Bone marrow (tissue), 2 donors: ENCODE results near the gene TDRD1.

Source experiments
- DNase-seq, 2 donors: peaks; one replicate each; lab custom pipeline; 2025; lab: John Stamatoyannopoulos, UW

TDRD1 gene

GRCh38 chr10:114262496-114262895 lies 83.3 kb downstream of the TDRD1 start:
- DNase-seq: no peak

- no peak for DNase-seq
These were observed 86.4 kb downstream of the TDRD1 start for GRCh38 chr10:114265392-114266053.

DNA sequence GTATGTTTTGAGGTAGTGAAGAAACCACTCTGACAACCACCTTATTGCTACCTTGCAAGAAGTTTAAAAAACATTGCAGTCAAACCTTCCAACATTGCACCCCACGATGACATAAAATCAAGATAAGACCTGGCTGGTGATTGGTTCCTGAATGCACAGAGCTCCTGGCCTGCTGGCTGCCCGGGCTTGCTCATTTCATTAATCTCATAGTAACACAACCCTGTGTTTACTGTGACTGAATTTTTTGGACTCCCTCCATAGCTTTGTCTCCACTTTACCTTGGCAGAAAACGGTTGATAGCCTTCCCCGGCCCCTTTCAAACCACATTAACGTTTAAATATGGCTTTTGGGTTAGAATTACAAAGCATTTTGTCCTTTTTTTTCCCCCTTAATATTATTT lies 87.4 kb downstream of the TDRD1 start:
- no peak for DNase-seq

- no peak for DNase-seq
These were observed 92.1 kb downstream of the TDRD1 start for GRCh38 chr10:114271075-114271778.

- no peak for DNase-seq
These were observed 92.6 kb downstream of the TDRD1 start for GRCh38 chr10:114271779-114272167.

GRCh38 chr10:114272696-114273095 lies 93.5 kb downstream of the TDRD1 start:
- no peak for DNase-seq

DNA sequence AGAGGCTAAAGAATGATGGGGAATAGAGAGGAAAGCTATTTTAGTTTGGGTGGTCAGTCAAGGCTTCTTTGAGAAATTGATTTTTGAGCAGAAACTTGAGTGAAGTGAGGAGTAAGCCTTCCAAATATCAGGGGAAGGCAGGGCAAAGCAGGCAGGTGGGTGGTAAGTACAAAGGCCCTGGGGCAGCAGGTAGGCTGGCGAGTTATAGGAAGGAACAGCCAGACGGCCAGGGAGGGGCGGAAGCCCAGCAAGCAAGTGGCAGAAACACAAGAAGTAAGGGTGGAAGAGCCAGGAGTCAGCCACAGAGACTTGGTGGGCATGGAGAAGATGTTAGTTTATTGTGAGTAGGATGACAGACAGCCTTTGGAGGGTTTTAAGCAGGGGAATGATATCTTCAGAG lies 94.8 kb downstream of the TDRD1 start:
- no peak for DNase-seq

DNA sequence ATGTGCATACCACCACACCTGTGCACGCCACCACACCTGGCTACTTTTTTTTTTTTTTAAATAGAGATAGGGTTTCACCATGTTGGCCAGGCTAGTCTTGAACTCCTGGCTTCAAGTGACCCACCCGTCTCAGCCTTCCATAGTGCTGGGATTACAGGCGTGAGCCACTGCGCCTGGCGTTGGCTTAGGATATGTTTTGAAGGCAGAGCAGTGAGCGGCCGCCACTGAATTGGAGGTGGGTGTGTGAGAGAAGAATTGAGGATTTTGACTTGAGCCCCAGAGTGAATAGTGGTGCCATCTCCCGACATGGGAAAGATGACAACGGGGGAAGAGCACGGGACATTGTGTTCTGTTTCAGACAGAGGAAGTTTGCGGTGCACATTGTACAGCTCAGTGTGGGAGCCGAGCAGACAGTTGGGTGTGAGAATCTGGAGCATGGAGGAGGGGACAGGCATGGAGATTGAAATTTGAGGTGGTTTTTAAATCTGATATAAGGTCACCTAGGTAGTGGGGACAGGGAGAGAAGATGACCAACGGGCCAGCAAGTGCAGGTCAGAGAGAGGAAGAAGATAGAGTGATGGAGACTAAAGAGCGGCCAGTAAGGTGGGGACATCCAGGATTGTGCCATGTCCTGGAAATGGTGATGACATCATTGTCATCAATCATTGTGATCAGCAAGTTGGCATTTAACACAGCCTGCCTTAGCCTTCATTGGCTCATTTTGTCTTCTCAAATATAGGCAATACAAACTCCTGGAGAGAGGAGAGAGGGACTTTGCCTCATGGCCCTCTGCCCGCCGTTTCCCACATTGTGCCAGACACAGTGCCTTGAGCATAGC lies 95.7 kb downstream of the TDRD1 start:
- no peak for DNase-seq

DNA sequence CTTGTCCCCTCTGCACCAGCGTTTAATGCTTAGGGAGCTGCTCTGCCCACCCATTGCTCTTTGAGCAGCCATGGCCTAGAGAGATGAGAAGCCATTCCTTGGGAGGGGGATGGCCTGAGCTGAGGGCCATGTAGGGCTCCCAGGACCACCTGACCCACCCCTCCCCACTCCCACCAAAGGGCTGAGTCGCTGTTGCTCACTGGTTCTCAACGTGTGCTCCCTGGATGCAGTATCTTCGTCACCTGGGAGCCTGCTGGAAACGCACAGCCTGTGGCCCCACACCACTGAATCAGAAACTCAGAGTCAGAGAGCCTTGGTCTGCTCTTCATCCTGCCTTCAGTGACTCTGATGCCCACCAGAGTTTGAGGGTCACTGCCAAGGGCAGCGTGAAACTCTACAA lies 96.9 kb downstream of the TDRD1 start:
- DNase-seq: no peak

DNA sequence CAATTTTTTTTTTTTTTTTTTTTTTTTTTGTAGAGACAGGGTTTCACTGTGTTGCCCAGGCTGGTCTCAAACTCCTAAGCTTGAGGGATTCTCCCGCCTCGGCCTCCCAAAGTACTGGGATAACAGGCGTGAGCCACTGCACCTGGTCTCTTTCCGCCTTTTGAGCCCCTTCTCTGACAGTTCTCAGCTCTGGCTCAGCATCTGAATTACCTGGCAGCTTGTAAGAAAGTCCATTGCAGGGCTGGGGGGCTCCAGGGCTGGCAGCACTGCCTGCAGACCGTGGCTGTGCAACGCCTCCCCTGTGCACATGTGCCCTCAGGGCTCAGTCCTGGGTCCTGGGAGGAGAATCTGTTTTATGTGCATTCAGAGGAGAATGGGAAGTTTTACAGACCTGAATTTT lies 97.5 kb downstream of the TDRD1 start:
- DNase-seq: no peak

DNA sequence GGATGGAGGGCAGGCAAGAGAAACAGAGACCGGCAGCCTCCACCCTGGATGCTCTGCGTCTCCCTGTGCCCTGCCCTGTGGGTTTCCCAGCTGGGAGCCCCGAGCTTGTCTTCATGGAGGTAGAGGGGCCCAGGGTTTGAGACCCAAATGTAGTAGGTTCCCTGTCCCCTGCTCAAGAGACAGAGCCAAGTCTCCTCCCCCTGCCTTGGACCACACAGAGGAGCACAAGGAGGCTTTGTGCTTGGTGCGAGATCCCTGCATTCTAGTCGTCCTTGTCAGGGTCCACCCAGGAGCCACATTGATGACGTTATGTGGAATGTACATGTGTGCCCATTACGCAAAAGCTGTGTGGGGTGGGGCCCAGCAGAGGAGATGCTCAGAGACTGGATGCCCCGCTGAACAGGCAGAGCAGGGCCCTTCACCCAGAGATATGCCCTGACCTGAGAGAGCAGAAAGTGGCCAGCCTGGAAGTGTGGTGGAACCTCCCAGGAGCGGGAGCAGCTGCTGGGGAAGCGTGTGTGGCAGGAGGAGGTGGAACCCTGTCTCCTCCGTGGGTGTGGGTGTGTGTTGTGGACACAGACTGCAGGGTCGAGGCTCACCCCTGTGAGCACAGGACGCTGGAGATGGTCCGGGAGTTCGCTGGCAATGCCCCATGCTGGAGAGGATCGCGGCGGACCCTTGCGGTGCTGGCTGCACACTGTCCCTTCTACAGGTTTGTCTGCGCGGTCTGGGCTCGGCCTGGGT lies 99.2 kb downstream of the TDRD1 start:
- DNase-seq: no peak

DNA sequence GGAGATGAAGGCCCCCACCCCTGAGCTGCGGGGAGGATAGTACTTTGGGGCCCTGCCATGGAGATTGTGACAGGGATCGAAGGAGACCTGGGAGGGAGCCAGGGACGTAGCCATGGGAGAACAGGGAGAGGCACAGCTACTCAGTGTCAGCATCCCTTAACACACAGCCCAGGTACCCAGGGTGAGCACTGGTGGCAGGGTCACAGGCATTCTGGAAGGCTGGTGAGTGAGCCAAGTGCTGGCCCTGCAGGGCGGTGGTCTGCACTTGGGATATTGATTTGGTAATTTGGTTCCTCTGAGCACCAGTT lies 99.7 kb downstream of the TDRD1 start:
- no peak for DNase-seq

DNA sequence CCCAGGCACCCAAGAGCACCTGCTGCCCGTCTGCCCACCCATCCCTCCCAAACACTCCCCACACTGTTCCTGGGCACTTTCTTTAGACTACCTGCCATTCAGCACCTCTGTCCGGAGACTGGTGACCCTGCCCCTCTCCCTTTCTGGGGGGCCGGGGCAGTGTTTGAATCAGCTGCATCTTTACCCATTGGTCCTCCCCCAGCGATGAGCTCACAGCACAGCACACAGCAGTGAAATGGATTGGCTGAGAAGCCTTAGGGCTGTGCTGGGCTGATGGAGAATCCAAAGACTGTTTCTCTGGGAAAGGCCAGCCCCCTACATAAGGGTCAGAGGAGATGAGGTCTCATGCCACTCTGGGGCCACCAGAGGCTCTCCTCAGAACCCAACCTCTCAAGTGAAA lies 100.1 kb downstream of the TDRD1 start:
- DNase-seq: no peak

DNA sequence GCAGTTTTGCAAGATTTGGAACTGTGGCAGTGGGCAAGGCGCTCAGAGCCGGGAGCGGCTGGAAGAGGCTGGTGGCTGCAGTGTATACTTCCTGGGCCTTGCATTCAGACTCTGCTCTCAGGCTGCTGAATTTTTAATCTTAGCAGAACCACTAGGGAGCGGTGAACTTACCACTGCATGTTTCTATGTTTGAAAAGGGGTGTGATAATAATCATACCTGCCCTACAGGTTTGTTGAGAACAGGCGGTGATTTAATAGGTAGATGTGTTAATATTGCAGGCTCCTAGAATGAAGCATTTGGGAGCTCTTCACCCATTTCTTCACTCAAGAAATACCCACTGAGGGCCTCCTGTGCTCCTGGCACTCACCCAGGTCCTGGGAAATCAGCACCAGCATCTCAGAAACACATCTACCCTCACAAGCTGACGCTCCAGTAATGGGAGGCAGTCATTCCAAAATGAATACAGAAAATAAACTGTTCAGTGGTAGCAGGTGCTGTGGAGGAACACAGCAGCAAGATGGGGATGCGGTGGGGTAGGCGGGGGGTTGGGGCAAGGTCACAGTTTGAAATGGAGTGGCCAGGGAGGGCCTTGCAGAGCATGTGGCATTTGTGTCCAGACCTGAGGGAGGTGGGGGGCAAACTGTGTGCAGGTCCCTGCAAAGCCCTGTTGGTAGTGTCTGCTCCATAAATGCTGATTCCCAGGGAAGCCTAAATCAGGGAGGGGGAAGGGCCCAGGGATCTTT lies 100.9 kb downstream of the TDRD1 start:
- DNase-seq: no peak

GRCh38 chr10:114281006-114281405 lies 101.9 kb downstream of the TDRD1 start:
- no peak for DNase-seq

DNA sequence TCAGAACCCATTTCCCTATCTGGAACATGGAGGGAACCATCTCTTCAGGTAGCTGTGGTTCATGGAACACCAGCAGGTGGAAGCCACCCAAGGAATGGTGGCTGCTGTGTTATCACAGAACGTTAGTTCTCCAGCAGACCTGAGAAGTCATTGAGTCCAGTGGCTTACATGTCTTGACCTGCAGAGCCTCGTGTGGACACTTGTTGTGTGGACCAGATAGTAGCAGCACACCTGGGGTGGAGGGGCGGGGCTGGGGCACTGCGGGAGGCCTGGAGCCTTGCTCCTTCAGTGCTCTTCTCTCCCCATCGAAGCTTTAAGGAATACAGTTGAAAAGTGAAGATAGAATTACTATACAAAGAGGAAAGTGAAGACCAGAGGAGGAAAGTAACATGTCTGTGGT lies 102.3 kb downstream of the TDRD1 start:
- no peak for DNase-seq
